Measurements from ENCODE around the gene PIP4K2C. TPM values are rescaled to one million over a fixed set of nuclear protein-coding genes. Genes with fewer than 3 reads are reported as not detected.

Gene PIP4K2C
- total and polyA plus RNA-seq, 2 experiments from 2014 or later, result 10.8 to 30.6 TPM

DNA sequence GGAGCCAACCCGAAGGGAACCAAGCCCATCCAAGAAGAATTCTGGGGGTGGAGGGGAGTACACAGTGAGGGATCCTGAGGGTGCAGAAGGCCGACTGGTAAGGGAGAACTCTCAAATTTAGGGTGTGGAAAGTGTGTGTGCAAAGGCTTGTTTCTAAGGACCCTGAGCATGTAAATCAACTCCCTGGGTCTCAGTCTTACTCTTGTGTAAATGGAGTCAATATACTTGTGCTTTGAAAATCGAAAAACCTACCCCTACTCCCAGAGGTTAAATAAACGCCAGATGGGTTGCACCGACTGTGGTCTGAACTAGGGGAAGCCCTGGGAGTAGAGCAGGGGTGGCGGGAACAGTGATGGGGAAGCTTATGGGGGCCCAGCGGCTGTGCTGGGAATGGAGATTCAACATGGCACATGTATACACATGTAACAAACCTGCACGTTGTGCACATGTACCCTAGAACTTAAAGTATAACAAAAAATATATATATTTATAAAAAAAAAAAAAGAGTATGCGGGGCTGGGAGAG, 36.0 kb downstream of the PIP4K2C start:
- TF ChIP-seq EZH2 (IDR thresholded peaks at IDR 0.05; ENCODE audit: low read depth, unreplicated experiment), result peak; percentile 71
- TF ChIP-seq, protein P1, sequence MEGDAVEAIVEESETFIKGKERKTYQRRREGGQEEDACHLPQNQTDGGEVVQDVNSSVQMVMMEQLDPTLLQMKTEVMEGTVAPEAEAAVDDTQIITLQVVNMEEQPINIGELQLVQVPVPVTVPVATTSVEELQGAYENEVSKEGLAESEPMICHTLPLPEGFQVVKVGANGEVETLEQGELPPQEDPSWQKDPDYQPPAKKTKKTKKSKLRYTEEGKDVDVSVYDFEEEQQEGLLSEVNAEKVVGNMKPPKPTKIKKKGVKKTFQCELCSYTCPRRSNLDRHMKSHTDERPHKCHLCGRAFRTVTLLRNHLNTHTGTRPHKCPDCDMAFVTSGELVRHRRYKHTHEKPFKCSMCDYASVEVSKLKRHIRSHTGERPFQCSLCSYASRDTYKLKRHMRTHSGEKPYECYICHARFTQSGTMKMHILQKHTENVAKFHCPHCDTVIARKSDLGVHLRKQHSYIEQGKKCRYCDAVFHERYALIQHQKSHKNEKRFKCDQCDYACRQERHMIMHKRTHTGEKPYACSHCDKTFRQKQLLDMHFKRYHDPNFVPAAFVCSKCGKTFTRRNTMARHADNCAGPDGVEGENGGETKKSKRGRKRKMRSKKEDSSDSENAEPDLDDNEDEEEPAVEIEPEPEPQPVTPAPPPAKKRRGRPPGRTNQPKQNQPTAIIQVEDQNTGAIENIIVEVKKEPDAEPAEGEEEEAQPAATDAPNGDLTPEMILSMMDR (conservative IDR thresholded peaks at IDR 0.05; ENCODE audit: low read depth in 2 of 2), result no peak
- H3K4me1 ChIP-seq (ENCODE audit: insufficient read depth), result peaks cover 17% of the 10 kb centered on the region
- no peak overlapping the region for H2AFZ ChIP-seq
- H3K36me3 ChIP-seq (ENCODE audit: insufficient read depth), result no peaks in the 10 kb centered on the region
- no peak overlapping the region for H3K27ac Mint-ChIP-seq
- no peaks in the 10 kb centered on the region; the same call in 2 of the 3 replicates for H3K36me3 Mint-ChIP-seq (ENCODE audit: low read depth)
- no peaks in the 10 kb centered on the region for H3K9me2 ChIP-seq (ENCODE audit: insufficient read depth)
- H3K79me2 ChIP-seq (replicated peaks; ENCODE audit: insufficient read depth), result no peaks in the 10 kb centered on the region
- H3F3A ChIP-seq (replicated peaks; ENCODE audit: low read depth), result peaks cover 12% of the 10 kb centered on the region; the same call in 1 of the 2 replicates
- no peak for ATAC-seq
- no peak overlapping the region for H3K27ac ChIP-seq (ENCODE audit: low read depth)
- H3K27me3 Mint-ChIP-seq (ENCODE audit: insufficient read depth, low read depth, poor library complexity), result peaks cover 100% of the 10 kb centered on the region
- H3K27me3 ChIP-seq (ENCODE audit: insufficient read depth), result peaks cover 100% of the 10 kb centered on the region
- DNase-seq (ENCODE audit: low spot score), result no peak
- H3K4me2 ChIP-seq, result 0 out of 2 replicates have a peak overlapping the region, but pooled peaks have one; percentile 26
- no peaks in the 10 kb centered on the region for H3K9me3 Mint-ChIP-seq
- no peak overlapping the region for H3K4me3 ChIP-seq
- H3K4me3 Mint-ChIP-seq, result peak overlapping the region; percentile 35; the same call in 2 of the 3 replicates
- peaks cover 28% of the 10 kb centered on the region for H3K4me1 Mint-ChIP-seq
- H4K20me1 ChIP-seq (replicated peaks; ENCODE audit: insufficient read depth), result peaks cover 27% of the 10 kb centered on the region

DNA sequence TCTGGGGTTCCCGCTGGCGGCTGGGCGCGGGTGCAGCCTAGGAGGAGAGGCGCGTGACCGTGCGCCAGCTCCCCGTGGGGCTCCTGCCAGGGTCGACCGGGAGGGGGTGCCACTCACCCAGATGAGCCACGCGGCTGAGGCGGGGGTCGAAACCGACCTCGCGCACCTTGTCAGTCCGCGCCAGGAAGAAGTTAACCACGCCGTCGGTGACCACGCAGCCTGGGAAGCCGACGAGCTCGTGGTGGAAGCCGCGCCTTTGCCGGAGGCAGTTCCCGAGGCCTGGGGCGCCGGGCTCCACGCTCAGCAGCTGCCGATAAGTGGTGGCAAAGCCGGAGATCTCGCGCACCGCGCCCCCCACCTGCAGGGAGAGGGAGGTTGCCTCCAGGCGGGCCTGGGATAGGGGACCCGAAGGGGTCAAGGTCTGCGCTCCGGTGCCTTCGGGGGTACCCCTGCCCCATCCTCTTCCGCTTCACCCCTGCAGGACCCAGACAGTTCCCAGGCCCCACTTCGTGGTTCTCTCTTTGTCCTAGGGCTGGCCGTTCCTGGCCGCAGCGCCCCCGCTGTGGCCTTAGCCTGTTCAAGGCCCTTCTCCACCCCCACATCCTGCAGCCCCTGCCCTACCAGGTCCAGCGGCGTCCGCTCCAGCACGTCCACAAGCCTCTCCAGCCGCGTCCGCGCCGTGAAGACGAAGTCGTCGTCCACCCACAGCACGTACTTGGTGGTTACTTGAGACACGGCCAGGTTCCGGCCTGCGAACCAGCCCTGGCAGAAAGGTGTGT, 36.7 kb downstream of the PIP4K2C start:
- no peaks in the 10 kb centered on the region for H3K9me3 Mint-ChIP-seq
- Histone ChIP-seq H4K20me1 (replicated peaks; ENCODE audit: insufficient read depth) (peaks cover 27% of the 10 kb centered on the region), H3K4me2 (peak overlapping the region; percentile 84), H3K79me2 (replicated peaks; ENCODE audit: insufficient read depth) (no peaks in the 10 kb centered on the region), H3K36me3 (ENCODE audit: insufficient read depth) (no peaks in the 10 kb centered on the region), H3K4me1 (ENCODE audit: insufficient read depth) (peaks cover 17% of the 10 kb centered on the region), H3F3A (replicated peaks; ENCODE audit: low read depth) (peaks cover 12% of the 10 kb centered on the region; the same call in 1 of the 2 replicates), H2AFZ (peak overlapping the region; percentile 84), H3K9me2 (ENCODE audit: insufficient read depth) (no peaks in the 10 kb centered on the region), H3K27ac (ENCODE audit: low read depth) (no peak overlapping the region), H3K27me3 (ENCODE audit: insufficient read depth) (peaks cover 100% of the 10 kb centered on the region), H3K4me3 (peak overlapping the region; percentile 55)
- DNase-seq (ENCODE audit: low spot score), result peak; percentile 50
- no peak overlapping the region for H3K27ac Mint-ChIP-seq
- ATAC-seq, result peak; percentile 17
- H3K4me1 Mint-ChIP-seq, result peaks cover 26% of the 10 kb centered on the region
- H3K27me3 Mint-ChIP-seq (ENCODE audit: insufficient read depth, low read depth, poor library complexity), result peaks cover 98% of the 10 kb centered on the region
- peak overlapping the region; percentile 63 for H3K4me3 Mint-ChIP-seq
- H3K36me3 Mint-ChIP-seq (ENCODE audit: low read depth), result no peaks in the 10 kb centered on the region
- TF ChIP-seq CREB1 (CRISPR knock-in tag; IDR thresholded peaks at IDR 0.05; ENCODE audit: low read depth) (no peak), POLR2AphosphoS5 (IDR thresholded peaks at IDR 0.05; ENCODE audit: low read depth) (no peak), STAT1 (IDR thresholded peaks at IDR 0.05; ENCODE audit: unreplicated experiment) (no peak), EZH2 (IDR thresholded peaks at IDR 0.05; ENCODE audit: low read depth, unreplicated experiment) (peak; percentile 43), JUNB (IDR thresholded peaks at IDR 0.05; ENCODE audit: unreplicated experiment) (no peak), EZH2phosphoT487 (IDR thresholded peaks at IDR 0.05; ENCODE audit: unreplicated experiment) (peak; percentile 82), NANOG (IDR thresholded peaks at IDR 0.05; ENCODE audit: borderline replicate concordance) (no peak)
- TF ChIP-seq, protein P2, sequence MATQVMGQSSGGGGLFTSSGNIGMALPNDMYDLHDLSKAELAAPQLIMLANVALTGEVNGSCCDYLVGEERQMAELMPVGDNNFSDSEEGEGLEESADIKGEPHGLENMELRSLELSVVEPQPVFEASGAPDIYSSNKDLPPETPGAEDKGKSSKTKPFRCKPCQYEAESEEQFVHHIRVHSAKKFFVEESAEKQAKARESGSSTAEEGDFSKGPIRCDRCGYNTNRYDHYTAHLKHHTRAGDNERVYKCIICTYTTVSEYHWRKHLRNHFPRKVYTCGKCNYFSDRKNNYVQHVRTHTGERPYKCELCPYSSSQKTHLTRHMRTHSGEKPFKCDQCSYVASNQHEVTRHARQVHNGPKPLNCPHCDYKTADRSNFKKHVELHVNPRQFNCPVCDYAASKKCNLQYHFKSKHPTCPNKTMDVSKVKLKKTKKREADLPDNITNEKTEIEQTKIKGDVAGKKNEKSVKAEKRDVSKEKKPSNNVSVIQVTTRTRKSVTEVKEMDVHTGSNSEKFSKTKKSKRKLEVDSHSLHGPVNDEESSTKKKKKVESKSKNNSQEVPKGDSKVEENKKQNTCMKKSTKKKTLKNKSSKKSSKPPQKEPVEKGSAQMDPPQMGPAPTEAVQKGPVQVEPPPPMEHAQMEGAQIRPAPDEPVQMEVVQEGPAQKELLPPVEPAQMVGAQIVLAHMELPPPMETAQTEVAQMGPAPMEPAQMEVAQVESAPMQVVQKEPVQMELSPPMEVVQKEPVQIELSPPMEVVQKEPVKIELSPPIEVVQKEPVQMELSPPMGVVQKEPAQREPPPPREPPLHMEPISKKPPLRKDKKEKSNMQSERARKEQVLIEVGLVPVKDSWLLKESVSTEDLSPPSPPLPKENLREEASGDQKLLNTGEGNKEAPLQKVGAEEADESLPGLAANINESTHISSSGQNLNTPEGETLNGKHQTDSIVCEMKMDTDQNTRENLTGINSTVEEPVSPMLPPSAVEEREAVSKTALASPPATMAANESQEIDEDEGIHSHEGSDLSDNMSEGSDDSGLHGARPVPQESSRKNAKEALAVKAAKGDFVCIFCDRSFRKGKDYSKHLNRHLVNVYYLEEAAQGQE (IDR thresholded peaks at IDR 0.05; ENCODE audit: unreplicated experiment), result no peak
